Measurements from ENCODE around the gene SPATA9. TPM values are rescaled to one million over a fixed set of nuclear protein-coding genes. Genes with fewer than 3 reads are reported as not detected.

Gene SPATA9
- total and polyA plus RNA-seq, 2 donors (not counting 3 experiments of a cell fraction or from before 2014, with no cell fraction given): 0.07 TPM; not detected in 1

DNA sequence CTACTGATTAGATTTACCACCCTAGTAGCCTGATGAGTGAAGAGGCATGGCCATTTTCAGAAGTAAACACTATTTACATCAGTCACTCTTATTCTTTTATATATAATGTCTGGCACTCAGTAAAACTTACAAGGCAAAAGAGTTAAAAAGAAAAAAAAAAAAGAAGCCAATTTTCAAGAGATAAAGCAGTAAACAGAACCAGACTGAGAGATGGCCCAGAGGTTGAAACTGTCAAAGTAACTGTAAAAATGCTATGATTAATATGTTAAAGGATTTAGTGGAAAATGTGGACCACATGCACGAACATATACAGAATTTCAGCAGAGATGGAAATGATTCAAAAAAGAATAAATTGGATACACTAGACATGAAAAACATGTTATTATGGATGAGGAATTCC, 69.3 kb downstream of the SPATA9 start:
- Histone ChIP-seq H3K9me3 (replicated peaks; ENCODE audit: control insufficient read depth, insufficient read depth, low read length) (no peaks in the 10 kb centered on the region), H3K4me3 (replicated peaks in 1 of 3; ENCODE audit: insufficient read depth in 1 of 3, low read depth in 1 of 3, low read length in 3 of 3) (no peak overlapping the region), H3K79me2 (ENCODE audit: control insufficient read depth, insufficient read depth, low read length) (no peaks in the 10 kb centered on the region), H3K36me3 (ENCODE audit: control insufficient read depth in 2 of 2, extremely low read depth in 1 of 2, insufficient read depth in 2 of 2, low read length in 2 of 2) (no peaks in the 10 kb centered on the region), H4K20me1 (replicated peaks; ENCODE audit: control insufficient read depth, extremely low read depth, insufficient read depth, low read length) (no peaks in the 10 kb centered on the region), H3K9ac (replicated peaks; ENCODE audit: extremely low read depth, insufficient read depth, low read length) (no peak overlapping the region), H3K4me1 (ENCODE audit: control insufficient read depth, extremely low read depth, insufficient read depth, low read length) (no peaks in the 10 kb centered on the region), H3K9me1 (replicated peaks; ENCODE audit: control insufficient read depth, extremely low read depth, insufficient read depth, low read length) (no peaks in the 10 kb centered on the region), H2AFZ (ENCODE audit: low read depth, low read length) (no peak overlapping the region), H3K27me3 (ENCODE audit: control insufficient read depth in 2 of 2, insufficient read depth in 2 of 2, low read length in 2 of 2) (no peaks in the 10 kb centered on the region), H3K27ac (ENCODE audit: insufficient read depth, low read depth, low read length) (no peak overlapping the region), H3K4me2 (ENCODE audit: insufficient read depth, low read length) (no peak overlapping the region)
- no peak for FAIRE-seq
- dilution Hi-C loops (cut with MboI; ENCODE audit: extremely low pct_ligation_motif_present, low sequenced_read_pairs) (no loop called here), intact Hi-C loops (cut with micrococcal nuclease) (no loop called here)
- no peak for DNase-seq (ENCODE audit: low read depth, low spot score)
- no TSS peak for BruUV-seq (replicated peaks)
- TF ChIP-seq GATA2 (IDR thresholded peaks at IDR 0.05; ENCODE audit: insufficient read depth, insufficient read length, low read depth, low read length) (no peak), EZH2 (IDR thresholded peaks at IDR 0.05; ENCODE audit: borderline replicate concordance, low read depth, low read length, severe bottlenecking) (no peak), MYC (IDR thresholded peaks at IDR 0.05; ENCODE audit: low read depth, low read length) (no peak), POLR2A (IDR thresholded peaks at IDR 0.05; ENCODE audit: low read depth, low read length) (no peak)
- TF ChIP-seq, protein P1, sequence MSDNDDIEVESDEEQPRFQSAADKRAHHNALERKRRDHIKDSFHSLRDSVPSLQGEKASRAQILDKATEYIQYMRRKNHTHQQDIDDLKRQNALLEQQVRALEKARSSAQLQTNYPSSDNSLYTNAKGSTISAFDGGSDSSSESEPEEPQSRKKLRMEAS (IDR thresholded peaks at IDR 0.05; ENCODE audit: insufficient read depth, insufficient read length): no peak
- ChIA-PET CTCF (no interaction called here), POLR2A (no interaction called here)

DNA sequence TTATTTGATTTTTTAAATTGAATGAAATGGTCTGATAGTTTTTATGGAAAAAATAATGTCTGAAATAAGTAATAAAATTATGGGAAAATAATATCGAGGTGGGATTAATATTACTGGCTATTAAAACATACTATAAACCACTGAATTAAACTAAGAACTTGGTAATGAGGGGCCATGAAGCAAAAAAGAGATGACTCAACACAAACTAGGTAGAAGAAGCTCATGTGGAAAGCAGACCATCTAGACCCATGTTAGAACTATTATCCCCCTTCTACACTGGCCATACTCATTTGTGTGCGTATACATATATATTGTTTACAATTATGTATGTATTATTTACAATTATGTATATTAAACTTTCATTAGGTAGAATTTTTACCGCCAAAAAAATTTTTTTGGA, 71.4 kb downstream of the SPATA9 start:
- Histone ChIP-seq H3K9ac (replicated peaks; ENCODE audit: extremely low read depth, insufficient read depth, low read length) (no peak overlapping the region), H3K36me3 (ENCODE audit: control insufficient read depth in 2 of 2, extremely low read depth in 1 of 2, insufficient read depth in 2 of 2, low read length in 2 of 2) (no peaks in the 10 kb centered on the region), H4K20me1 (replicated peaks; ENCODE audit: control insufficient read depth, extremely low read depth, insufficient read depth, low read length) (no peaks in the 10 kb centered on the region), H3K27ac (ENCODE audit: insufficient read depth, low read depth, low read length) (no peak overlapping the region), H2AFZ (ENCODE audit: low read depth, low read length) (no peak overlapping the region), H3K79me2 (ENCODE audit: control insufficient read depth, insufficient read depth, low read length) (no peaks in the 10 kb centered on the region), H3K9me1 (replicated peaks; ENCODE audit: control insufficient read depth, extremely low read depth, insufficient read depth, low read length) (no peaks in the 10 kb centered on the region), H3K27me3 (ENCODE audit: control insufficient read depth in 2 of 2, insufficient read depth in 2 of 2, low read length in 2 of 2) (no peaks in the 10 kb centered on the region), H3K9me3 (replicated peaks; ENCODE audit: control insufficient read depth, insufficient read depth, low read length) (no peaks in the 10 kb centered on the region), H3K4me3 (replicated peaks in 1 of 3; ENCODE audit: insufficient read depth in 1 of 3, low read depth in 1 of 3, low read length in 3 of 3) (no peak overlapping the region), H3K4me1 (ENCODE audit: control insufficient read depth, extremely low read depth, insufficient read depth, low read length) (no peaks in the 10 kb centered on the region), H3K4me2 (ENCODE audit: insufficient read depth, low read length) (no peak overlapping the region)
- POLR2A ChIA-PET: no interaction called here
- TF ChIP-seq GATA2 (IDR thresholded peaks at IDR 0.05; ENCODE audit: insufficient read depth, insufficient read length, low read depth, low read length) (no peak), MYC (IDR thresholded peaks at IDR 0.05; ENCODE audit: low read depth, low read length) (no peak), POLR2A (IDR thresholded peaks at IDR 0.05; ENCODE audit: low read depth, low read length) (no peak), JUN (IDR thresholded peaks at IDR 0.05; ENCODE audit: borderline replicate concordance, insufficient read depth, insufficient read length, low read depth) (no peak), EZH2 (IDR thresholded peaks at IDR 0.05; ENCODE audit: borderline replicate concordance, low read depth, low read length, severe bottlenecking) (no peak)
- TF ChIP-seq, protein P1 (IDR thresholded peaks at IDR 0.05; ENCODE audit: insufficient read depth, insufficient read length): no peak
- DNase-seq (ENCODE audit: low read depth, low spot score) (no peak), FAIRE-seq (no peak)
- CTCF ChIA-PET: interaction anchor here (1.0 to 1.1 kb wide), 3 partner anchors 35 to 56 kb away, joined by 3 read pairs; partner anchors contain the start of genes ARSK and SKIC3
- intact Hi-C loops (cut with micrococcal nuclease) (no loop called here), dilution Hi-C loops (cut with MboI; ENCODE audit: extremely low pct_ligation_motif_present, low sequenced_read_pairs) (no loop called here)
- BruUV-seq (replicated peaks): no TSS peak
